Calu3 (cell line): Measurements from ENCODE around the gene LBHD2. TPM values are rescaled to one million over a fixed set of nuclear protein-coding genes. Genes with fewer than 3 reads are reported as not detected.

Experiments used
- BruUV-seq: library from RNA; stranded (reverse); fragments of 400-500 nt; replicated peaks from 2 replicates; lab custom pipeline; 2021; lab: Mats Ljungman, UMichigan
- CTCF ChIA-PET: fragments of 300-600 bp; sonication (Branson Sonifier 250); formaldehyde crosslinking; loops from one replicate; lab custom pipeline; 2022; ENCODE audit warnings: antibody characterized with exemption; lab: Charles Lee
- DNase-seq: peaks from one replicate; pipeline ENCODE4 v3.0.0; 2022
- H3K27ac Mint-ChIP-seq: one replicate; pipeline ENCODE4 v1.8.0; 2022; ENCODE audit warnings: mixed read lengths; ENCODE audit not compliant: unreplicated experiment
- H3K27me3 Mint-ChIP-seq: one replicate; pipeline ENCODE4 v1.8.0; 2022; ENCODE audit warnings: mixed read lengths; ENCODE audit not compliant: unreplicated experiment
- H3K36me3 Mint-ChIP-seq: one replicate; pipeline ENCODE4 v1.8.0; 2022; ENCODE audit warnings: mild to moderate bottlenecking, moderate library complexity, mixed read lengths; ENCODE audit not compliant: insufficient read depth, unreplicated experiment
- H3K4me1 Mint-ChIP-seq: one replicate; pipeline ENCODE4 v1.8.0; 2022; ENCODE audit warnings: mild to moderate bottlenecking, low read depth, mixed read lengths; ENCODE audit not compliant: unreplicated experiment
- H3K4me3 Mint-ChIP-seq: one replicate; pipeline ENCODE4 v1.8.0; 2022; ENCODE audit warnings: mild to moderate bottlenecking, low read depth, moderate library complexity, mixed read lengths; ENCODE audit not compliant: unreplicated experiment
- H3K9me3 Mint-ChIP-seq: one replicate; pipeline ENCODE4 v1.8.0; 2022; ENCODE audit warnings: low read depth, mixed read lengths; ENCODE audit not compliant: unreplicated experiment
- CTCF ChIP-seq: fragments of 200-600 bp; IDR thresholded peaks from one replicate; pipeline ENCODE4 v1.8.0; 2022; ENCODE audit warnings: antibody characterized with exemption; ENCODE audit not compliant: unreplicated experiment
- intact Hi-C: fragments of 100-400 bp; cut with micrococcal nuclease; formaldehyde crosslinking; loops from one replicate; pipeline ENCODE4 v1.10.0; 2022; ENCODE audit not compliant: unreplicated experiment
- total RNA-seq: library from RNA; stranded (reverse); gene quantifications from 2 replicates; pipeline ENCODE4 v1.2.3, GENCODE V29; 2022

LBHD2 gene
- total RNA-seq, 1 experiment from 2014 or later: not detected

GRCh38 chr14:103099733-103100280 lies 15.8 kb downstream of the LBHD2 start:
- peaks cover 8% of the 10 kb centered on the region for H3K36me3 Mint-ChIP-seq
- no TSS peak for BruUV-seq
- H3K27ac Mint-ChIP-seq: no peak overlapping the region
- TF ChIP-seq CTCF: no peak
- intact Hi-C loops: loop anchor here (5.0 kb wide), 1 partner anchor 182 kb away; no protein-coding TSS in a partner anchor
- CTCF ChIA-PET: interaction anchor here (0.8 kb wide), 1 partner anchor 196 kb away, joined by 7 read pairs; no protein-coding TSS in a partner anchor
- no peaks in the 10 kb centered on the region for H3K27me3 Mint-ChIP-seq
- H3K4me3 Mint-ChIP-seq: no peak overlapping the region
- peaks cover 13% of the 10 kb centered on the region for H3K4me1 Mint-ChIP-seq
- no peak for DNase-seq
- no peaks in the 10 kb centered on the region for H3K9me3 Mint-ChIP-seq

GRCh38 chr14:103100281-103101121 lies 16.5 kb downstream of the LBHD2 start:
- intact Hi-C loops: loop anchor here (5.0 kb wide), 1 partner anchor 182 kb away; no protein-coding TSS in a partner anchor
- CTCF ChIA-PET: interaction anchor here (0.8 kb wide), 1 partner anchor 196 kb away, joined by 7 read pairs; no protein-coding TSS in a partner anchor
- DNase-seq: no peak
- BruUV-seq: no TSS peak
- Mint-ChIP-seq H3K4me3 (no peak overlapping the region), H3K27me3 (no peaks in the 10 kb centered on the region), H3K36me3 (peaks cover 14% of the 10 kb centered on the region), H3K9me3 (no peaks in the 10 kb centered on the region), H3K4me1 (peaks cover 13% of the 10 kb centered on the region), H3K27ac (no peak overlapping the region)
- no peak for TF ChIP-seq CTCF

GRCh38 chr14:103101257-103101962 lies 17.4 kb downstream of the LBHD2 start:
- Mint-ChIP-seq H3K36me3 (peaks cover 17% of the 10 kb centered on the region), H3K9me3 (no peaks in the 10 kb centered on the region), H3K27me3 (no peaks in the 10 kb centered on the region), H3K27ac (no peak overlapping the region), H3K4me3 (no peak overlapping the region), H3K4me1 (peaks cover 13% of the 10 kb centered on the region)
- intact Hi-C loops: loop anchor here (5.0 kb wide), 1 partner anchor 181 kb away; no protein-coding TSS in a partner anchor
- CTCF ChIA-PET: no interaction called here
- no peak for TF ChIP-seq CTCF
- BruUV-seq: no TSS peak
- DNase-seq: no peak

- H3K9me3 Mint-ChIP-seq: no peaks in the 10 kb centered on the region
- no peak overlapping the region for H3K27ac Mint-ChIP-seq
- CTCF ChIA-PET: no interaction called here
- intact Hi-C loops: loop anchor here (5.0 kb wide), 1 partner anchor 180 kb away; no protein-coding TSS in a partner anchor
- H3K4me1 Mint-ChIP-seq: peaks cover 13% of the 10 kb centered on the region
- no peak for TF ChIP-seq CTCF
- H3K27me3 Mint-ChIP-seq: no peaks in the 10 kb centered on the region
- BruUV-seq: no TSS peak
- peaks cover 17% of the 10 kb centered on the region for H3K36me3 Mint-ChIP-seq
- DNase-seq: no peak
- no peak overlapping the region for H3K4me3 Mint-ChIP-seq
Observed at GRCh38 chr14:103101963-103102688, 18.1 kb downstream of the LBHD2 start.
